HCT116 (cell line): ENCODE results near the gene IFNL3.

Experiments
- FOSL1 ChIP-seq: IDR thresholded peaks from 2 replicates; pipeline ENCODE4 v1.6.1; 2012; ENCODE audit warnings: low read depth
- YY1 ChIP-seq: IDR thresholded peaks from 2 replicates; pipeline ENCODE4 v1.6.1; 2011; ENCODE audit warnings: low read length, low read depth, moderate library complexity, mild to moderate bottlenecking; ENCODE audit not compliant: insufficient replicate concordance; ENCODE audit errors: extremely low read depth

GRCh38 chr19:39282021-39282420 is 37.2 kb upstream of the IFNL3 start:
- TF ChIP-seq FOSL1 (no peak), YY1 (no peak)
